OCI-LY3 (cell line): ENCODE data around the gene NR2F1-AS1.

ENCODE experiments used
- H2AFZ ChIP-seq: fragments of 200-600, 300-600 bp; shearing (Covaris generic); 2 replicates; pipeline ENCODE4 v1.6.0; 2014; ENCODE audit warnings: antibody characterized with exemption, low read depth, low read length
- H3K27ac ChIP-seq: fragments of 200-600, 300-600 bp; sonication (generic); 2 replicates; pipeline ENCODE4 v1.5.1; 2014; ENCODE audit warnings: mild to moderate bottlenecking, low read length, moderate library complexity, mixed read lengths
- H3K27me3 ChIP-seq: fragments of 200-600, 300-600 bp; sonication (generic); 2 replicates; pipeline ENCODE4 v1.6.1; 2014; ENCODE audit warnings: low read depth, low read length, mixed read lengths
- H3K36me3 ChIP-seq: fragments of 200-600, 300-600 bp; sonication (generic); replicated peaks from 2 replicates; pipeline ENCODE3; 2014; ENCODE audit warnings: low read depth, low read length, mixed read lengths
- H3K4me1 ChIP-seq: fragments of 300-600, 200-600 bp; sonication (generic); 2 replicates; pipeline ENCODE4 v1.6.1; 2014; ENCODE audit warnings: low read length, mixed read lengths
- H3K4me2 ChIP-seq: fragments of 200-600, 300-600 bp; sonication (generic); 2 replicates; pipeline ENCODE4 v1.6.1; 2014; ENCODE audit warnings: low read length, mixed read lengths
- H3K4me3 ChIP-seq: fragments of 300-600, 200-600 bp; sonication (generic); 2 replicates; pipeline ENCODE4 v1.5.1; 2014; ENCODE audit warnings: antibody characterized with exemption, mild to moderate bottlenecking, low read length, moderate library complexity
- H3K79me2 ChIP-seq: fragments of 300-600, 200-600 bp; shearing (Covaris generic); 2 replicates; pipeline ENCODE4 v1.6.1; 2014; ENCODE audit warnings: mild to moderate bottlenecking, low read length, mixed read lengths
- H3K9ac ChIP-seq: fragments of 300-600, 200-600 bp; shearing (Covaris generic); 2 replicates; pipeline ENCODE4 v1.6.0; 2014; ENCODE audit warnings: mild to moderate bottlenecking, low read length, moderate library complexity
- H3K9me3 ChIP-seq: fragments of 200-600, 300-600 bp; shearing (Covaris generic); 2 replicates; pipeline ENCODE4 v1.6.1; 2014; ENCODE audit warnings: low read length, mixed read lengths; ENCODE audit not compliant: insufficient read depth
- H4K20me1 ChIP-seq: fragments of 200-600, 300-600 bp; sonication (generic); 2 replicates; pipeline ENCODE4 v1.6.1; 2016; ENCODE audit warnings: low read length, mixed read lengths; ENCODE audit not compliant: insufficient read depth
- CTCF ChIP-seq: fragments of 200-600, 300-600 bp; sonication (generic); IDR thresholded peaks from 2 replicates; pipeline ENCODE4 v1.5.1; 2014; ENCODE audit warnings: antibody characterized with exemption, low read length, low read depth
- EZH2phosphoT487 ChIP-seq: fragments of 200-600 bp; shearing (Covaris generic); IDR thresholded peaks from 2 replicates; pipeline ENCODE4 v1.6.1; 2018; ENCODE audit warnings: antibody characterized with exemption, mixed run types, low read depth

Gene NR2F1-AS1

GRCh38 chr5:93422652-93423280 is 158.3 kb downstream of the NR2F1-AS1 start:
- Histone ChIP-seq H3K4me1 (no peaks in the 10 kb centered on the region), H3K9ac (no peak overlapping the region), H3K4me3 (no peak overlapping the region), H2AFZ (no peak overlapping the region), H3K27me3 (no peaks in the 10 kb centered on the region), H3K9me3 (no peaks in the 10 kb centered on the region), H4K20me1 (no peaks in the 10 kb centered on the region), H3K36me3 (no peaks in the 10 kb centered on the region), H3K27ac (no peak overlapping the region), H3K79me2 (no peaks in the 10 kb centered on the region), H3K4me2 (no peak overlapping the region)
- TF ChIP-seq EZH2phosphoT487: no peak
- no peak for TF ChIP-seq CTCF

- no peaks in the 10 kb centered on the region for H3K36me3 ChIP-seq
- TF ChIP-seq EZH2phosphoT487 (no peak), CTCF (no peak)
- no peak overlapping the region for H3K4me3 ChIP-seq
- H3K4me2 ChIP-seq: no peak overlapping the region
- no peaks in the 10 kb centered on the region for H3K9me3 ChIP-seq
- H2AFZ ChIP-seq: no peak overlapping the region
- no peaks in the 10 kb centered on the region for H3K79me2 ChIP-seq
- no peaks in the 10 kb centered on the region for H4K20me1 ChIP-seq
- H3K27me3 ChIP-seq: no peaks in the 10 kb centered on the region
- no peak overlapping the region for H3K27ac ChIP-seq
- H3K4me1 ChIP-seq: no peaks in the 10 kb centered on the region
- no peak overlapping the region for H3K9ac ChIP-seq
These were observed 159.0 kb downstream of the NR2F1-AS1 start for GRCh38 chr5:93421987-93422401.

- H4K20me1 ChIP-seq: no peaks in the 10 kb centered on the region
- H3K4me2 ChIP-seq: no peak overlapping the region
These were observed 159.6 kb downstream of the NR2F1-AS1 start for GRCh38 chr5:93421468-93421867.

GRCh38 chr5:93417490-93417889 is 163.5 kb downstream of the NR2F1-AS1 start:
- H3K36me3 ChIP-seq: no peaks in the 10 kb centered on the region
- no peak overlapping the region for H3K27ac ChIP-seq
- no peak for TF ChIP-seq CTCF
- TF ChIP-seq EZH2phosphoT487: no peak
- H4K20me1 ChIP-seq: no peaks in the 10 kb centered on the region
- no peak overlapping the region for H2AFZ ChIP-seq
- no peak overlapping the region for H3K9ac ChIP-seq
- H3K4me3 ChIP-seq: no peak overlapping the region
- no peaks in the 10 kb centered on the region for H3K27me3 ChIP-seq
- H3K9me3 ChIP-seq: no peaks in the 10 kb centered on the region
- no peak overlapping the region for H3K4me2 ChIP-seq
- no peaks in the 10 kb centered on the region for H3K79me2 ChIP-seq
- H3K4me1 ChIP-seq: no peaks in the 10 kb centered on the region

More at GRCh38 chr5:93421468-93421867, 159.6 kb downstream of the NR2F1-AS1 start:
- Histone ChIP-seq H2AFZ (no peak overlapping the region), H3K9ac (no peak overlapping the region), H3K79me2 (no peaks in the 10 kb centered on the region), H3K4me1 (no peaks in the 10 kb centered on the region), H3K27me3 (no peaks in the 10 kb centered on the region), H3K9me3 (no peaks in the 10 kb centered on the region), H3K4me3 (no peak overlapping the region), H3K27ac (no peak overlapping the region), H3K36me3 (no peaks in the 10 kb centered on the region)
- no peak for TF ChIP-seq EZH2phosphoT487

GRCh38 chr5:93415819-93416218 is 165.2 kb downstream of the NR2F1-AS1 start:
- no peaks in the 10 kb centered on the region for H3K27me3 ChIP-seq
- H3K4me3 ChIP-seq: no peak overlapping the region
- no peak overlapping the region for H3K4me2 ChIP-seq
- no peaks in the 10 kb centered on the region for H4K20me1 ChIP-seq
- TF ChIP-seq CTCF: no peak
- H3K36me3 ChIP-seq: no peaks in the 10 kb centered on the region
- no peak overlapping the region for H2AFZ ChIP-seq
- no peaks in the 10 kb centered on the region for H3K79me2 ChIP-seq
- H3K27ac ChIP-seq: no peak overlapping the region
- H3K9me3 ChIP-seq: no peaks in the 10 kb centered on the region
- H3K9ac ChIP-seq: no peak overlapping the region
- no peaks in the 10 kb centered on the region for H3K4me1 ChIP-seq
